Activated CD4-positive, alpha-beta T cell treated with anti-CD3 and anti-CD28 coated beads, Interleukin-2, Interleukin-6, amounts not matched to agents 100 ng/mL and 50 ng/mL, durations not matched to agents 16 hours and 8 hours (primary cell): ENCODE data around the gene VARS2.
A peak's percentile ranks its signal among the peaks of the same experiment; 100 is the strongest.

Experiments
- DNase-seq: peaks from one replicate; pipeline ENCODE4 v3.0.0-alpha.2; 2020

VARS2 gene

DNA sequence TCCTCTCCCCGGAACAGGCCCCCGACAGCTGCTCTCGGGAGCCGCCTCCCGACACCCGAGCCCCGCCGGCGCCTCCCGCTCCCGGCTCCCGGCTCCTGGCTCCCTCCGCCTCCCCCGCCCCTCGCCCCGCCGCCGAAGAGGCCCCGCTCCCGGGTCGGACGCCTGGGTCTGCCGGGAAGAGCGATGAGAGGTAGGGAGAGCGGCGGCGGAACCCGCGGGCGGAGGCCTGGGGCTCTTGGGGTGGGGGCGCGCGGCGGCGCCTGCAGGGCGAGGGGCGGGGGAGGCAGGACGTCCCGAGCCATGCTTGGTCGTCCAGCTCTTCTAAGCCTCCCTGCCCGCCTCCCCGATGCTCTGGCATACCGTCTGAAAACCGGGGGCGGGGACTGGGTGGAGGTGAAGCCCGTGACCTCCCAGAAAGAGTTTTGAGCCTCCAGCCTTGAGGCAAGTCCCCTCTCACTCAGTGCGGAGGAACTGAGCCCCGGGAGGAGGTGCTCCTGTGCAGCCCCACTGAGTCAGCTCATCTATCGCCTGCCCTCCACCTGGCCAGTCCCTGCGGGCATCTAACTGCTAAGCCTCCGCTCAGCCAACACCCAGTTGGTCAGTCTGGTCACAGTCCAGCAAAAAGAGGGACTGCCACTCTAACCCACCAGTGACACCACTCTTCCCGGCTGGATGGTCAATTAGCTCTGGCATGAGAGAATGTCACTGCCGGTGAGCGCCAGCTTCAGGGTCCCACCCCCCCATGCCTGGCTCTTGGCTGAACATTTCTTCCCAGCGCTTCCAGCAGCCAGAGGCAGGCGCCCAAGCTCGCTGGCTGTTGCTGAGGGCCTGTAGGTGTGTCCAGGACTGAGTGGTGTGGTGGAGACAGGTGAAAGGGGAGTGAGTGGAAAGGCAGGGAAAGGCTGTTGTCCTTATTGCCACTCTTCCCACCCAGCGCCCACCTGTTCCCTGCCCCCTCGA lies 29.2 kb upstream of the VARS2 start:
- DNase-seq: peak; percentile 36

DNA sequence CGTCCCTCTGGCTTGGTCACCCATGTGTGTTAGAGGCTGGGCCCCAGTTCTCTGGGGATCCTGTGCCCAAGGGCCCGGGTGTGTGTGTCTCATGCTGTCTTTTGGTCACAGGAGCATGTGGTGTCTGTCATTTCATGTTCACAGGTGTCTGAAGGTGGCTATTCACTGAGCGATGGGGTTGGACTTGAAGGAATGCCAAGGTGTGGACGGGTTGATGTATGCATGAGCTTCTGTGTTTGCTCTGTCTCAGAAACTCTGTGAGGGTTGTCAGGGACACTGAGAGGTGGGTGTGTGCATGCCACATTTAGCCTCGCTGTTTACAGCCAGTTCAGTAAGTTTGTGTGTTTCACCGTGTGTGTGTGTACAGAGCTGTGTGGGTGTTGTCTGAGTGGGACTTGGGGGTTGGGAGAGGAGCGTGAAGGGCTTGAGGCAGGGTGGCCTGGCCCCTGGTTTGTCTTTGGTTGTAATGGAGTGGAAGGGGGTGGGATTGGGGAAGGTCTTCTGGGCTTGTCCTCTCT lies 28.5 kb upstream of the VARS2 start:
- no peak for DNase-seq

DNA sequence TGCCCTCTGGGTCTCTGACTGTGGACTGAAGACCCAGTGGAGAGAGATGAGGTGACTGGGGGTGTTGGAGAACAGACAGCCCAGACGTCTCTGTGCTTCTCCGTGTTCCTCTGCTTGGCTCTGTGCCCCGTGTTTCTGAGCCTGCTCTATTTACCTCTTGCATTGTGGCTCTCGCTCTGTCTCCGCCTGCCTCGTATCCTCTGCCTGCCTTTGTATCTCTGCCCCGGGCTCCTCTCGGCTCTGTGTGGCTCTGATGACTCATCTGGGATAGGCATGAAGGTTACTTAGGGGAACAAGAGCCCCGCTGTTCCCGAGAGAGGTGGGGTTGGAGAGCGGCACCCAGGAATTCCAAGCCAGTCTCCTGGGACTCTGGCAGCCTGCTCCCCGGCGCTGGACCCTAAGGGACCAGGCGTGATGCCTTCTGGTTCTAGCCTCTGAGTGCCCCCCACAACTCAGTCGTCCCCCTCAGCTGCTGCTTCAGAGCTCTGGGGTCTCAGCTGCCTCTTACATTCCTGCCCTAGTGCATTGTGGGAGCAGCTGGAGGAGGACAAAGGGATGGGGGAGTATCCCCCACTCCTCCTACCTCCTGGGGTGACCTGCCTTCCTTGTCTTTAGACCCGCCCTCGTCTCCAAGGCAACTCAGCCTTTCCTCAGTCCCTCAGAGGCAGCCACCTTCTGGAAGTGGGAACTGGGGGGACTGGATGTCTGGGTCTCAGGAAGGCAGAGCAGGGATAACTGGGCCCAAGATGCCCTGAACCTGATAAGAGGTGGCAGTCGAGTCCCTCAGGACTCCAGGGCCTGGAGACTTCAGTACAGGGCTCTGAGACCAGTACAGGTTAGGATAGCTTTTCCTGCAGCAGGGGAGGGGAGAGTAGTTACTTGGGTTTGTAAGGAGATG lies 27.8 kb upstream of the VARS2 start:
- DNase-seq: no peak

DNA sequence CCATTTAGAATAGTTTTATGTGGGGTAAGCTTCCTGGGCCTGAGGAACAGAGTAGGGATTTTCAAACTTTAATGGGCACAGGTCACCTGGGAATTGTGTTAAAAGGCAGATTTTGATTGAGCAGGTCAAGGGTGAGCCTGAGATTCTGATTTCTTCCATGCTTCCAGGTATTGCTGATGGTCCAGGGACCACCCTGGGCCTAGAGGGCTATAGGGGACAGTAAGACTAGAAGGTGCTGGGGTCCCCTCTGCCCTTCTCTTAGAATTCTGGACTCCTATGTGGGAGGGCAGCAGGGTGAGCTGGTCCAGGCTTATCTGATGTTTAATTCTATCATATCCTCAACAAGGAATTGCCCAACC lies 27.2 kb upstream of the VARS2 start:
- DNase-seq: no peak

DNA sequence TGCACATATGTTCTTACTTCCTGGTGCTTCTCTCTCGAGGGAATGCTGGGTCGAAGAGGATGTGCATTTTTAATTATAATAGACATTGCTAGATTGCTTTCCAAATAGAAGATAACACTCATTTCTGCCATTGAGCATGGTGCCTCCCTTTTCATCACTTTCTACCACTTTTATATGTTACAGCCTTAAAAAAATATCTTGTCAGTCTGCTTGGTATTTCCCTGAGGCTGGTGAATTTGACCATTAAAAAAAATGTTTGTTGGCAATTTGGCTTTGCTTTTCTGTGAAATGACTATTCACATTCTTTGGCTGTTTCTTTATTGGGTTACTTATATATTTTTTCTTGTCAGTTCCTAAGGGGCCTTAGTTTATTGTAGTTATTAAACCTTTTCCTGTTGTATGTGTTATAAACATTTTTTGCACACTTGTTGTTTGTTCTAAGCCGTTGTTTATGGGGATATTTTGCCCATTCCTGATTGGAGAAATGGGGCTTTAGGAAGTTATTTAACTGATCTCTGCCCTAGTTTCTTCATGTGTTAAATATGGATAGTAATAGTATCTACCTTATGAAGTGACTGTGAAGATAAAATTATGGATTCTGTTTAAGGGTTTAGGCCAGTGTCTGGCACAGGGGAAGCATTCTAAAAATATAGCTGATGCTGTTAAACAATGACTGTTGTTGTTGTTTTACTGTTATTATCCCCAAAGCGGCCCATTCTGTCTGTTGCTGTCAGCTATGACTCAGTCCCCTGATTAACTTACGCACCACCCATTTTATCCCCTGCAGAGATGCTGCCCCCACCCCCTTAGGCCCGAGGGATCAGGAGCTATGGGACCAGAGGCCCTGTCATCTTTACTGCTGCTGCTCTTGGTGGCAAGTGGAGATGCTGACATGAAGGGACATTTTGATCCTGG lies 25.9 kb upstream of the VARS2 start:
- no peak for DNase-seq

DNA sequence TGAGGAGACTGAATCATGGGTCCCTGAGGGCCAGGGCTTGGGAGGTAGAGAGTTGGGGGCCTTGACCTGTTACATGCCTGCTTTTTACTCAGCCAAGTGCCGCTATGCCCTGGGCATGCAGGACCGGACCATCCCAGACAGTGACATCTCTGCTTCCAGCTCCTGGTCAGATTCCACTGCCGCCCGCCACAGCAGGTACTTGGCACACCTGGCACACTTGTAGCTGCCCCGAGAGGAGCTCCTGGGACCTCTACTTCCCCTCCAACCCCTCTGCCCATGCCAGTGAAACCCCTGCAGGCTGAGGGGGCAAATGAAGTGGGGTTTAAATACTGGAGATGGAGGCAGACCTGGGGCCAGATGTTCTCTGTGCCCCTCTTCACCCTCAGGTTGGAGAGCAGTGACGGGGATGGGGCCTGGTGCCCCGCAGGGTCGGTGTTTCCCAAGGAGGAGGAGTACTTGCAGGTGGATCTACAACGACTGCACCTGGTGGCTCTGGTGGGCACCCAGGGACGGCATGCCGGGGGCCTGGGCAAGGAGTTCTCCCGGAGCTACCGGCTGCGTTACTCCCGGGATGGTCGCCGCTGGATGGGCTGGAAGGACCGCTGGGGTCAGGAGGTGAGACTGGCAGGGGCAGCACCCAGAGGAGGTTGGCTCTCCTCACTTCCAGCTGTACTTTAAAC lies 25.1 kb upstream of the VARS2 start:
- no peak for DNase-seq

DNA sequence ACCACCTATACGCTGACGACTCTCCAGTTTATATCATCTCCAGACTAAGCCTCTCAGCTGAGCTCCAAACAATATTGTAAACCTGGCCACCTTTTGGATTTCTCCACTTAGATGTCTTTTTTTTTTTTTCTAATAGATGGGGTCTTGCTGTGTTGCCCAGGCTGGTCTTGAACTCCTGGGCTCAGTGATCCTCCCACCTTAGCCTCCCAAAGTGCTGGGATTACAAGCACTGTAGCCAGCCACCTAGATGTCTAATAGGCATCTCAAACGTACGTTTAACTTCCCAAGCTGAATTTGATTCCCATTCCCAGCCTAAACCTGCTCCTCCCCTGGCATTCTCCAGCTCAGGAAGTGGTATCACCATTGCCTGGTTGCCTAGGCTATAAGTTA lies 24.5 kb upstream of the VARS2 start:
- no peak for DNase-seq

DNA sequence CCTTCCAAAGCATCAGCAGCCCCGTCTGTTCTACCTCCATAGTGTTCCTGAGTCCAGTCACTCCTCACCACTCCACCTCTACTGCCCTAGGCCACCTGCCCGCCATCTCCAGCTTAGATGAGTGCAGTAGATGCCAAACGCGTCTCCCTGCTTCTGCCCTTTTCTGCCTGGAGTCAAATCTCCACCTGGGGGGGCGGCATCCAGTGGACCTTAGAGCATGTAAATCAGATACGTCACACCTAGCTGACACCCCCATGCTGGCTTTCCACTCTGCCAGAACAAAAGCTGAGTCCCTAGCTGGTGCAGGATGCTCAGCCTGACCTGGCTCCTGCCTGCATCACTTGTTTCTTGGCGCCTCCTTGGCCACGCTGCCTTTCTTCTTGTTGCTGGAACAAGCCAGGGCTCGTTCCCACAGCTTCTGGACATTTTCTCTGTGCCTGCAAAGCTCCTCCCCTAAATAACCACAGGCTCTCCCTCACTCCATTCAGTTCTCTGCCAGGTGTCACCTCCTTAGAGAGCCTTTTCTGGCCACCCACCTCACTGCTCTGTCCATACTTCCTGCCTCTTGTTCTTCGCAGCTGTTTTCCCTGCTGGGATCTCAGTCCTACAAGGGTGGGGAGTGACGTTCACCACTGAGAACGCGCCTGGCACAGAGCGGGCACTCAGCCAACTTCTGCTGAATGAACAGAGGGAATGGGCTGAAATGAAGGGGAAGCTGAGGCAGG lies 24.0 kb upstream of the VARS2 start:
- DNase-seq: no peak

DNA sequence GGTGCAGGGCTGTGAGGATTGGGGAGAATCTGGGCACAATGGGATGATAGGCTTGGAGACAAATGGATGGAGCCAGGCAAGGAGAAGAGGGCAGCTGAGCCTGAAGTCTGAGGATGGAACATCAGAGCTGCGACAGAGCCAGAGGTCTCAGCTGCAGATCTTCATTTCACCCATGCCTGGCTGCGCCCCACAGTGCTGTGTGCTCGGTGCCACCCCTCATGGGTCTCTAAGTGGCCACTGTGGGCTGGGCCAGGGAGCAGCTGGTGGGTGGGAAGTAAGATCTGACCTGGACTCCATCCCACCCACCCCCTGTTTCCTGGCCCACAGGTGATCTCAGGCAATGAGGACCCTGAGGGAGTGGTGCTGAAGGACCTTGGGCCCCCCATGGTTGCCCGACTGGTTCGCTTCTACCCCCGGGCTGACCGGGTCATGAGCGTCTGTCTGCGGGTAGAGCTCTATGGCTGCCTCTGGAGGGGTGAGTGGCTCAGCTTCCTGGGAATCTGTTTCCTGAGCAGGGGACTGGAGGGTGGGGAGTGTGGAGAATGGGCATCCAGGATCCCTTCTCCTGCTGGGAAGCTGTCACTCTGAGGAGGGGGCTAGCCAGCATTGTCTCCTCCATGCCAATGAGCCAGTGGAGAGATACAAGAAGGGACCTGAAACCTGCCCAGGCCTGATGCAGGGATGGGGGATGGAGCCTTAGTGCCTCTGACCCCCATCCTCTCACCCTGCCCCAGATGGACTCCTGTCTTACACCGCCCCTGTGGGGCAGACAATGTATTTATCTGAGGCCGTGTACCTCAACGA lies 23.2 kb upstream of the VARS2 start:
- DNase-seq: no peak

DNA sequence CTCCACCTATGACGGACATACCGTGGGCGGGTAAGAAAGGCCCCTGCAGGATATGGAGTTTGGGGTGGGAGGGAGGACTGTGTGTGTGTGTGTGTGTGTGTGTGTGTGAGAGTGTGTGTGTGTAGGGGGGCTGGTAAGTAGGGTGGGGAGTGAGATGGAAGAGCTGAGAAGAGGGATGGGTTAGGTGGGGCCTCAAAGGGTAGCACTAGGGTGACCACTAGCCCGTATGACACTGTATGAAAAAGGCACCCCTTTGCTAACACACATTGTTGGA lies 22.7 kb upstream of the VARS2 start:
- no peak for DNase-seq

DNA sequence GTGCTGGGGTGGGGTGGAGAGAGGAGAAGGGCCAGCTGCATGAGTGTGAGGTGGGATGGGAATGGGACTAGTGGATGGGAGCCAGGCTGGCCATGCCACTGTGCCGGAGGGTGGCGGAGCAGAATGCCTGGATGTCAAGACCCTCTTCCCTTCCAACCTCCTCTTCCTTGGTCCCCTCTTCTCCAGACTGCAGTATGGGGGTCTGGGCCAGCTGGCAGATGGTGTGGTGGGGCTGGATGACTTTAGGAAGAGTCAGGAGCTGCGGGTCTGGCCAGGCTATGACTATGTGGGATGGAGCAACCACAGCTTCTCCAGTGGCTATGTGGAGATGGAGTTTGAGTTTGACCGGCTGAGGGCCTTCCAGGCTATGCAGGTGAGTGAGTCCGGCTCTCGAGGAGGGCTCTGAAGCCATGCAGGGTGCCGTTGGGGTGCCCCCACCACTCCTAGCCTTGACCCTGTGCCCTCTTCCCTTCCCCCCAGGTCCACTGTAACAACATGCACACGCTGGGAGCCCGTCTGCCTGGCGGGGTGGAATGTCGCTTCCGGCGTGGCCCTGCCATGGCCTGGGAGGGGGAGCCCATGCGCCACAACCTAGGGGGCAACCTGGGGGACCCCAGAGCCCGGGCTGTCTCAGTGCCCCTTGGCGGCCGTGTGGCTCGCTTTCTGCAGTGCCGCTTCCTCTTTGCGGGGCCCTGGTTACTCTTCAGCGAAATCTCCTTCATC lies 22.1 kb upstream of the VARS2 start:
- DNase-seq: no peak

DNA sequence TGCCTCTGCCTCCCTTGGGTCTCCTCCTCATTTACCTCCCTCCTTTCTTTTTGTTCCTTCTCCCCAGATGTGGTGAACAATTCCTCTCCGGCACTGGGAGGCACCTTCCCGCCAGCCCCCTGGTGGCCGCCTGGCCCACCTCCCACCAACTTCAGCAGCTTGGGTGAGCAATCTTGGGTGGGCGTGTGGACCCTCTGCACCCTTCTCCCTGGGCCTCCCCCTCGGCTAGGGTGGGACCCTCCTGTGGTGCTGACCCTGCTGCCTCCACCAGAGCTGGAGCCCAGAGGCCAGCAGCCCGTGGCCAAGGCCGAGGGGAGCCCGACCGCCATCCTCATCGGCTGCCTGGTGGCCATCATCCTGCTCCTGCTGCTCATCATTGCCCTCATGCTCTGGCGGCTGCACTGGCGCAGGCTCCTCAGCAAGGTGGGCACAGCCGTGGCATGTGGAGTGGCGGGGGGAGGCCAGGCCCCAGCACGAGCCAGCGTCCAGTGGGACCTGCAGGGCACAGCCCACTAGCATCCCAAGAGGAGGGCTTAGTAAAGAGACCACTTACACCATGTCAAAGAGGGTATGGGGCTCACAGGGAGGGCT lies 20.9 kb upstream of the VARS2 start:
- no peak for DNase-seq

DNA sequence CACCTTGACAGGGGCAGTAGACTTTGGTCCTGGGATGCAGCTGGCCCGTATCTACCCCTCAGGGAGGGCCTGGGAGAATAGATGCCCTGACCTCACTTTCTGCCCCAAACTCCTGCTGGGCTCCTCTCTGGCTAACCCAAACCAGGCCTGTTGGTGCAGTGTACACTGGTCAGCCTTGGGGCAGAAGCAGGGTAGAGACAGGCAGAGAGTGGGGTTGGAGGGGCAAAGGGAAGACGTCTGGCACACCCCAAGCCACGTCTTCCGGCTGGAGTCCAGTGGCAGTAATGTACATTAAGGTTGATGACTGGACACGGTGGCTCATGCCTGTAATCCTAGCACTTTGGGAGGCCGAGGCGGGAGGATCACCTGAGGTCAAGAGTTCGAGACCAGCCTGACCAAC lies 20.4 kb upstream of the VARS2 start:
- DNase-seq: no peak

DNA sequence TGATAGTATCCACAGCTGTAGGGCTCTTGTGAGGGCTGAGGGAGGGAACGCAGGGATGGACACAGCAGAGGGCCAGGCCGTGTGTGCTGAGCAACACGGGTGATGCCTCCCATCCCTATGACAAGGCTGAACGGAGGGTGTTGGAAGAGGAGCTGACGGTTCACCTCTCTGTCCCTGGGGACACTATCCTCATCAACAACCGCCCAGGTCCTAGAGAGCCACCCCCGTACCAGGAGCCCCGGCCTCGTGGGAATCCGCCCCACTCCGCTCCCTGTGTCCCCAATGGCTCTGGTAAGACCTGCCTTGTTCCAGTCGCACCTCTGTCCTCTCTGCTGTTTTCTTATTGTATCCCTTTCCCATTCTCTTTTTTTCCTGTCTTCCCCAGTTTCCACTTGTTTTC lies 19.7 kb upstream of the VARS2 start:
- DNase-seq: no peak

DNA sequence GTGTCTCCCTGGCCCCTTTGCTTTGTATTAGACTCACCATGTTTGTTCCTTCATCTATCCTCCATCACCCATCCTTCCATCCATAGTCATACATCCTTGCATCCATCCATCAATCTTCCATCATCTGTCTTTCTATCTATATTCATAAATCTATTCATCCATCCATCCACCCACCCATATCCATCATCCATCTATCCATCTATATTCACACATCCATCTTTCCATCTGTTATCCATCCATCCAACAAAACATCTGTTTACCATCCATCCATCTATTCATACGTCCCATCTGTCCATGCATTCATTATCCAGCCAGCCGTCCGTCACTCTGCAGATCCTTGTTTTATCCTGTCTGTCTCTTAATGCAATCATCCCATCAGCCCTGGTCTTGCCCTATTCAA lies 19.1 kb upstream of the VARS2 start:
- no peak for DNase-seq

DNA sequence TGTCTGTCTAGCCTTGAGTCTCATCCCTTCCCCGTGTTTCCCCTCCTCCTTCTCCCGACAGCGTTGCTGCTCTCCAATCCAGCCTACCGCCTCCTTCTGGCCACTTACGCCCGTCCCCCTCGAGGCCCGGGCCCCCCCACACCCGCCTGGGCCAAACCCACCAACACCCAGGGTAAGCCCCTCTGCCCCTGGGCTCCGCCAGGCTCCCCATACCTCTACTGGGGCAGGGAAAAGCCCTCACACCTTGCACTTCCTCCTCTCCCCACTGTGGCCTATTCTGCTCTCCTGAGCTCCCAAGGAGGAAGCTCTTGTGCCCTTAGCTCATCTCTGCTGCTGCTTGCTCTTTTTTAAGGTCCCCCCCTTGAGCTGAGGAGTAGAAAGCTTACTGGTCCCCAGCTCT lies 18.7 kb upstream of the VARS2 start:
- DNase-seq: no peak

DNA sequence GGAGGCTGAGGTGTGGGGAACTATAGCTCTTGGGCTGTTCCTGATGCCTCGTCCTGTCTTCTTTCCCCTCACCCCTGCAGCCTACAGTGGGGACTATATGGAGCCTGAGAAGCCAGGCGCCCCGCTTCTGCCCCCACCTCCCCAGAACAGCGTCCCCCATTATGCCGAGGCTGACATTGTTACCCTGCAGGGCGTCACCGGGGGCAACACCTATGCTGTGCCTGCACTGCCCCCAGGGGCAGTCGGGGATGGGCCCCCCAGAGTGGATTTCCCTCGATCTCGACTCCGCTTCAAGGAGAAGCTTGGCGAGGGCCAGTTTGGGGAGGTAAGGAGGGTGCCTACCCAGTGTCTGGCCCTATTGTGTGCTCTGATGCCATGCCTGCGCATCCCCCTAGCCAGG lies 17.5 kb upstream of the VARS2 start:
- DNase-seq: no peak

DNA sequence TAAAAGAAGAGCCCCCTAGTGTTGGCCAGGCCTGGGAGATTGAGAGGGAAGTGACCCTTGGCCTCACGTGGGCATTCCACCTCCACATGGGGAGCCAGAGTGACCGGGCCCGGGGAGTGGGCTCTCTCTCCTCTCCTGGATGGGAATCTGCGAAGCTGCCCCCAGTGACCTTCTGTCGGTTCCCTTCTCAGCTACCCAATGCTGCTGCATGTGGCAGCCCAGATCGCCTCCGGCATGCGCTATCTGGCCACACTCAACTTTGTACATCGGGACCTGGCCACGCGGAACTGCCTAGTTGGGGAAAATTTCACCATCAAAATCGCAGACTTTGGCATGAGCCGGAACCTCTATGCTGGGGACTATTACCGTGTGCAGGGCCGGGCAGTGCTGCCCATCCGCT lies 16.2 kb upstream of the VARS2 start:
- DNase-seq: no peak

DNA sequence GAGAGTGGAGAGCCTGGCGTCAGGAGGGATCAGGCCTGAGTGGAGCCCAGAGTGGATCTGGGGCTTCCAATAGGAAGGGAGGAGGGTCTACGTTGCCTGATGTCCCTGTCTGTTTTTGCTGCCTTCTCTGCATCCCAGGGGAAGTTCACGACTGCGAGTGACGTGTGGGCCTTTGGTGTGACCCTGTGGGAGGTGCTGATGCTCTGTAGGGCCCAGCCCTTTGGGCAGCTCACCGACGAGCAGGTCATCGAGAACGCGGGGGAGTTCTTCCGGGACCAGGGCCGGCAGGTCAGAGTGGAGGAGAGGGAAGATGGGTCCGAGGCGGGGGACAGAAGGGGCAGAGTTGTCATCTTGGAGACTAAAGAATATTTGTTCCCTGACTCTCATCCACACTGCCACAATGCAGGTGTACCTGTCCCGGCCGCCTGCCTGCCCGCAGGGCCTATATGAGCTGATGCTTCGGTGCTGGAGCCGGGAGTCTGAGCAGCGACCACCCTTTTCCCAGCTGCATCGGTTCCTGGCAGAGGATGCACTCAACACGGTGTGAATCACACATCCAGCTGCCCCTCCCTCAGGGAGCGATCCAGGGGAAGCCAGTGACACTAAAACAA lies 15.2 kb upstream of the VARS2 start:
- no peak for DNase-seq
